CD14-positive monocyte (primary cell): ENCODE data around the gene NEDD8. TPM values are rescaled to one million over a fixed set of nuclear protein-coding genes. Genes with fewer than 3 reads are reported as not detected.

Source experiments
- DNase-seq, 3 donors: peaks; one replicate each; pipeline ENCODE4 v3.0.0-alpha.2; 2011 to 2022
- H2AFZ ChIP-seq: 2 replicates; pipeline ENCODE4 v1.6.0; 2012; ENCODE audit warnings: mild to moderate bottlenecking, low read depth, low read length, inconsistent platforms; ENCODE audit not compliant: insufficient read depth, poor library complexity, severe bottlenecking
- H3K27ac ChIP-seq, 2 donors: 1 replicate in 1 of 2; 2 replicates in 1 of 2; pipeline ENCODE4 v1.5.1; 2012 to 2013; ENCODE audit warnings: low read length in 2 of 2, control low read depth in 1 of 2, inconsistent platforms in 1 of 2, low read depth in 1 of 2, mild to moderate bottlenecking in 1 of 2
- H3K27me3 ChIP-seq, 2 donors: one replicate each; pipeline versions ENCODE4 v1.6.0 to v1.6.1; 2011 to 2013; ENCODE audit warnings: low read length in 2 of 2; ENCODE audit not compliant: control insufficient read depth in 2 of 2, insufficient read depth in 2 of 2
- H3K36me3 ChIP-seq, 2 donors: replicated peaks in 1 of 2; 1 replicate in 1 of 2; 2 replicates in 1 of 2; pipeline versions ENCODE4 v1.5.1 to v1.6.1; 2012 to 2013; ENCODE audit warnings: low read length in 2 of 2, control low read depth in 1 of 2, inconsistent platforms in 1 of 2, mild to moderate bottlenecking in 1 of 2; ENCODE audit not compliant: insufficient read depth in 2 of 2, control insufficient read depth in 1 of 2
- H3K4me1 ChIP-seq, 2 donors: 1 replicate in 1 of 2; 2 replicates in 1 of 2; pipeline versions ENCODE4 v1.5.1 to v1.6.1; 2012 to 2013; ENCODE audit warnings: low read length in 2 of 2, control low read depth in 1 of 2, inconsistent platforms in 1 of 2, mild to moderate bottlenecking in 1 of 2, moderate library complexity in 1 of 2; ENCODE audit not compliant: insufficient read depth in 2 of 2, control insufficient read depth in 1 of 2
- H3K4me2 ChIP-seq: replicated peaks from 2 replicates; pipeline ENCODE3; 2012; ENCODE audit warnings: low read length, moderate library complexity, mild to moderate bottlenecking; ENCODE audit not compliant: poor library complexity, severe bottlenecking; ENCODE audit errors: extremely low read depth
- H3K4me3 ChIP-seq, 3 experiments: fragments of 200-600 bp in 1 of 3; sonication (generic) in 1 of 3; replicated peaks in 1 of 3; 1 replicate in 2 of 3; 2 replicates in 1 of 3; pipeline ENCODE4 v1.5.1; 2011 to 2013; ENCODE audit warnings: low read length in 3 of 3, mild to moderate bottlenecking in 3 of 3, control low read depth in 2 of 3, low read depth in 2 of 3, inconsistent platforms in 1 of 3, moderate library complexity in 1 of 3
- H3K79me2 ChIP-seq: 2 replicates; pipeline ENCODE4 v1.6.0; 2012; ENCODE audit warnings: mild to moderate bottlenecking, control low read depth, inconsistent platforms, low read length, moderate library complexity; ENCODE audit not compliant: insufficient read depth
- H3K9ac ChIP-seq: 2 replicates; pipeline ENCODE4 v1.6.0; 2017; ENCODE audit warnings: low read length, mild to moderate bottlenecking; ENCODE audit not compliant: insufficient read depth, poor library complexity, severe bottlenecking
- H3K9me3 ChIP-seq, 2 donors: replicated peaks in 1 of 2; 1 replicate in 1 of 2; 2 replicates in 1 of 2; pipeline versions ENCODE4 v1.5.1 to v1.6.1; 2012 to 2013; ENCODE audit warnings: low read length in 2 of 2, control low read depth in 1 of 2; ENCODE audit not compliant: control insufficient read depth in 1 of 2, insufficient read depth in 1 of 2
- H4K20me1 ChIP-seq: 2 replicates; pipeline ENCODE4 v1.6.0; 2012; ENCODE audit warnings: mild to moderate bottlenecking, low read length, control low read depth, moderate library complexity; ENCODE audit not compliant: insufficient read depth
- H3K27ac Mint-ChIP-seq, 7 donors: one replicate each; pipeline ENCODE4 v1.8.0; 2020; ENCODE audit warnings: mild to moderate bottlenecking in 7 of 7, mixed read lengths in 7 of 7, moderate library complexity in 6 of 7, inconsistent platforms in 2 of 7
- H3K27me3 Mint-ChIP-seq, 3 donors: one replicate each; pipeline ENCODE4 v1.8.0; 2021 to 2022; ENCODE audit warnings: low read depth in 3 of 3, mild to moderate bottlenecking in 3 of 3, mixed read lengths in 3 of 3, moderate library complexity in 3 of 3, inconsistent platforms in 1 of 3
- H3K36me3 Mint-ChIP-seq, 2 donors: one replicate each; pipeline ENCODE4 v1.8.0; 2020; ENCODE audit warnings: mixed read lengths in 2 of 2, inconsistent platforms in 1 of 2, mild to moderate bottlenecking in 1 of 2
- H3K4me1 Mint-ChIP-seq: one replicate; pipeline ENCODE4 v1.8.0; 2020; ENCODE audit warnings: mild to moderate bottlenecking, mixed read lengths
- H3K4me3 Mint-ChIP-seq, 2 donors: one replicate each; pipeline ENCODE4 v1.8.0; 2020; ENCODE audit warnings: mild to moderate bottlenecking in 2 of 2, mixed read lengths in 2 of 2, moderate library complexity in 1 of 2
- H3K9me3 Mint-ChIP-seq, 7 donors: one replicate each; pipeline ENCODE4 v1.8.0; 2020 to 2022; ENCODE audit warnings: mixed read lengths in 7 of 7, mild to moderate bottlenecking in 6 of 7, moderate library complexity in 6 of 7, inconsistent platforms in 2 of 7
- WGBS: methylation state at CpG from one replicate; pipeline ENCODE4 v1.1.5; 2013; ENCODE audit warnings: missing lambda C conversion rate; ENCODE audit not compliant: insufficient coverage; 5-methylcytosine and 5-hydroxymethylcytosine counted together
- intact Hi-C, 2 donors: fragments of 100-400 bp; cut with micrococcal nuclease; formaldehyde crosslinking; loops; one replicate each; pipeline versions ENCODE4 v1.15.0 to v1.15.1; 2023
- polyA plus RNA-seq, 3 donors: library from polyadenylated mRNA; depleted of rRNA in 1 of 3; unstranded in 2 of 3; stranded (reverse) in 1 of 3; fragments of 300-500 nt in 2 of 3; fragments of >200 nt in 1 of 3; fragmentation: Illumina TruSeq in 2 of 3; gene quantifications; 1 replicate in 2 of 3; 2 replicates in 1 of 3; pipeline ENCODE4 v1.2.3, GENCODE V29; 2012 to 2021
- TF ChIP-seq, protein P1 (sequence below): fragments of 200-600 bp; IDR thresholded peaks from one replicate; pipeline ENCODE4 v1.8.0; 2022; ENCODE audit warnings: antibody characterized with exemption, mild to moderate bottlenecking

NEDD8 gene
- polyA plus RNA-seq, 3 donors, result 164 to 335 (median 306) TPM

DNA sequence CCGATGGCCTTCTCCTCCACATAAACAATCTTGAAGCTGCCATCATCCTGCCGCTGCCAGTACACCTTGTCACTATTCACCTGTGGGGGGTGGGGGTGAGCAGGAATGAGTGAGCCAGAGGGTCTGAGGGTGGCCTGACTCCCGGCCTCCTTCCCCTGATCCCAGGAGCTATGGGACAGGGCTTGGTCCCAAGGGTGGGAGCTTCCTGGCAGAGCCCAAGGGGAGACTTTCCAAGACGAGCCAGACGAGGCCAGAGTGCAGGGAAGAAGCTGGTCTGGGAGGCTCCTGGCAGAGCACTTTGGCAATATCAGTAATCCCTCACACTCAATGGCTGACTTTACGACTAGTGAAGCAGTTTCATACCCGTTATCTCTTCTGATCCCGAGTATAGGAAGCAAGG lies 23.3 kb upstream of the NEDD8 start:
- Mint-ChIP-seq H3K27ac (peak overlapping the region in 1 of 7 donors; percentile 6), H3K9me3 (no peaks in the 10 kb centered on the region), H3K4me3 (no peak overlapping the region), H3K36me3 (peaks cover 65 to 74% of the 10 kb centered on the region in 2 donors), H3K27me3 (peaks cover 0 to 2% (median 0%) of the 10 kb centered on the region in 3 donors), H3K4me1 (peaks cover 8% of the 10 kb centered on the region)
- no peak overlapping the region for H3K4me2 ChIP-seq
- peaks cover 46 to 82% of the 10 kb centered on the region in 2 donors for H3K36me3 ChIP-seq
- no peak overlapping the region for H3K27ac ChIP-seq
- DNase-seq, result no peak
- H4K20me1 ChIP-seq, result no peaks in the 10 kb centered on the region
- H3K27me3 ChIP-seq, result no peaks in the 10 kb centered on the region
- intact Hi-C loops, result no loop called here
- no peaks in the 10 kb centered on the region for H3K79me2 ChIP-seq
- H3K9ac ChIP-seq, result no peak overlapping the region
- peaks cover 0 to 7% of the 10 kb centered on the region in 2 donors for H3K4me1 ChIP-seq
- TF ChIP-seq, protein P1, sequence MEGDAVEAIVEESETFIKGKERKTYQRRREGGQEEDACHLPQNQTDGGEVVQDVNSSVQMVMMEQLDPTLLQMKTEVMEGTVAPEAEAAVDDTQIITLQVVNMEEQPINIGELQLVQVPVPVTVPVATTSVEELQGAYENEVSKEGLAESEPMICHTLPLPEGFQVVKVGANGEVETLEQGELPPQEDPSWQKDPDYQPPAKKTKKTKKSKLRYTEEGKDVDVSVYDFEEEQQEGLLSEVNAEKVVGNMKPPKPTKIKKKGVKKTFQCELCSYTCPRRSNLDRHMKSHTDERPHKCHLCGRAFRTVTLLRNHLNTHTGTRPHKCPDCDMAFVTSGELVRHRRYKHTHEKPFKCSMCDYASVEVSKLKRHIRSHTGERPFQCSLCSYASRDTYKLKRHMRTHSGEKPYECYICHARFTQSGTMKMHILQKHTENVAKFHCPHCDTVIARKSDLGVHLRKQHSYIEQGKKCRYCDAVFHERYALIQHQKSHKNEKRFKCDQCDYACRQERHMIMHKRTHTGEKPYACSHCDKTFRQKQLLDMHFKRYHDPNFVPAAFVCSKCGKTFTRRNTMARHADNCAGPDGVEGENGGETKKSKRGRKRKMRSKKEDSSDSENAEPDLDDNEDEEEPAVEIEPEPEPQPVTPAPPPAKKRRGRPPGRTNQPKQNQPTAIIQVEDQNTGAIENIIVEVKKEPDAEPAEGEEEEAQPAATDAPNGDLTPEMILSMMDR, result no peak
- H3K9me3 ChIP-seq, result no peaks in the 10 kb centered on the region
- no peak overlapping the region for H2AFZ ChIP-seq
- WGBS, result 100% methylated on average over 3 of the region's 8 CpGs
- no peak overlapping the region for H3K4me3 ChIP-seq

DNA sequence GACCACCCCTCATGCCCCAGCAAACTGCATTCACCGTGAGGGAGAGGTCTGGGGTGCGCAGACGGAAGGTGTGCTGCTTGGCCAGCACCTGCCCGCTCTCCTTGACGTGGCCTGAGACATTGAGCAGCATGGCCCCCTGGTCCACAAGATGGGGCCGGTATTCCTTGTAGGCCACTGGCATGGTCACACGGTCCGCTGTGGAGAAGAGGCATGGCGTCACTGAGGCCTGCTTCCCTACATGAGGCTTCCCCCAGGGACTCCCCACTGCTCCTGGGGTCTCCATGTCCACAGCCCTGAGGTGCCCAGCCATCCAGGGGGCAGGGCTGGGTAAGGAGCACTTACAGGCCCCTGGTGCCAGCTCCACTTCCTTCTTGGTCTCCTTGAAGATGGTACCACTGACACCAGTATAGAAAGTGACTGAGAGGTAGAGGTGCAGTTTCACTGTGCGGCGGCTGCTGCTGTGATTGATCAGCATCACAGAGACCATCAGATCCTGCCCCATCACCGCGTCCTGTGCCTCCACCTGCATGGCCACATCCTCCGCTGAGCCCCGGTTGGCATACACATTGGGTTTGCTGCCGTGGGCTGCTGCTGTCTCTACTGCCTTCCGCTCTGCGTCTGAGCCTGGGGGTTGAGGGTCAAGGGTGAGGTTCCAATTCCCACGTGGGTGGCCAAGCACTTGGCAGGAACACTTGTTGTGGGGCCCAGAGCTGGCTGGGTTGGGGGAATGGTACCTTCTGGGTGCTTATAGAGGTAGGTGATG lies 22.6 kb upstream of the NEDD8 start:
- 97% methylated on average over 17 of the region's 19 CpGs for WGBS
- H3K4me2 ChIP-seq, result no peak overlapping the region
- H3K36me3 Mint-ChIP-seq, result peaks cover 65 to 72% of the 10 kb centered on the region in 2 donors
- H3K27me3 Mint-ChIP-seq, result peaks cover 0 to 2% (median 0%) of the 10 kb centered on the region in 3 donors
- H3K4me1 ChIP-seq, result peaks cover 0 to 8% of the 10 kb centered on the region in 2 donors
- no peak for DNase-seq
- TF ChIP-seq, protein P1, result no peak
- no peaks in the 10 kb centered on the region for H3K79me2 ChIP-seq
- no peak overlapping the region for H3K4me3 ChIP-seq
- no peak overlapping the region for H3K27ac Mint-ChIP-seq
- no peaks in the 10 kb centered on the region for H3K9me3 Mint-ChIP-seq
- H3K36me3 ChIP-seq, result peaks cover 40 to 78% of the 10 kb centered on the region in 2 donors
- H3K4me1 Mint-ChIP-seq, result peaks cover 10% of the 10 kb centered on the region
- no peak overlapping the region for H3K27ac ChIP-seq
- no peak overlapping the region for H2AFZ ChIP-seq
- no peak overlapping the region for H3K9ac ChIP-seq
- H3K27me3 ChIP-seq, result no peaks in the 10 kb centered on the region
- H3K4me3 Mint-ChIP-seq, result no peak overlapping the region
- no peaks in the 10 kb centered on the region for H4K20me1 ChIP-seq
- intact Hi-C loops, result no loop called here
- H3K9me3 ChIP-seq, result no peaks in the 10 kb centered on the region
